Measurements from ENCODE around the gene ACP2. TPM values are rescaled to one million over a fixed set of nuclear protein-coding genes. Genes with fewer than 3 reads are reported as not detected.

ACP2 gene
- total and polyA plus RNA-seq, 9 of the 15 experiments (the other 6 are each of a cell fraction or from before 2014, with no cell fraction given): 1.9 to 20.0 (median 11.6) TPM

GRCh38 chr11:47269002-47269828, 20.6 kb upstream of the ACP2 start (continued):
- TF ChIP-seq NR2C1 (IDR thresholded peaks at IDR 0.05): peak; percentile 55; the same call in 1 of the 2 replicates
- TF ChIP-seq NR2C1 (tag; IDR thresholded peaks at IDR 0.05): no peak
- TF ChIP-seq ERF (CRISPR knock-in tag; IDR thresholded peaks at IDR 0.05): peak; percentile 94
- peak; percentile 100 for TF ChIP-seq ATF7 (IDR thresholded peaks at IDR 0.05)
- 0 out of 3 replicates have a peak, but pooled peaks of 1 of the 2 experiments have one; percentile 67 for TF ChIP-seq CBX3 (IDR thresholded peaks at IDR 0.05; ENCODE audit: borderline replicate concordance in 1 of 2, low read length in 2 of 2)
- TF ChIP-seq ZNF668 (CRISPR knock-in tag; IDR thresholded peaks at IDR 0.05): 0 out of 2 replicates have a peak, but pooled peaks have one; percentile 26
- TF ChIP-seq POLR2H (tag; IDR thresholded peaks at IDR 0.05; ENCODE audit: low read depth): peak; percentile 54; the same call in 1 of the 2 replicates
- TF ChIP-seq BDP1 (IDR thresholded peaks at IDR 0.05; ENCODE audit: insufficient read depth, insufficient read length): no peak
- TF ChIP-seq SIN3A (IDR thresholded peaks at IDR 0.05; ENCODE audit: borderline replicate concordance in 2 of 2, control insufficient read depth in 1 of 2, low read depth in 2 of 2, low read length in 2 of 2): peak in 1 of 2 experiments; percentile 18; a peak in 2 of 4 replicates
- TF ChIP-seq POLR2B (IDR thresholded peaks at IDR 0.05; ENCODE audit: low read depth, partially characterized antibody): peak; percentile 56
- peak; percentile 81 for TF ChIP-seq TARDBP (IDR thresholded peaks at IDR 0.05)
- peak; percentile 78 for TF ChIP-seq MAX (CRISPR knock-in tag; IDR thresholded peaks at IDR 0.05)
- TF ChIP-seq ZBTB26 (CRISPR knock-in tag; IDR thresholded peaks at IDR 0.05): peak; percentile 22; the same call in 1 of the 2 replicates
- TF ChIP-seq ZNF717 (CRISPR knock-in tag; IDR thresholded peaks at IDR 0.05): no peak
- TF ChIP-seq GABPB1 (CRISPR knock-in tag; IDR thresholded peaks at IDR 0.05): peak; percentile 58; the same call in 1 of the 2 replicates
- peak in 1 of 2 experiments; percentile 88; a peak in 2 of 4 replicates for TF ChIP-seq SRF (CRISPR knock-in tag; IDR thresholded peaks at IDR 0.05)
- 0 out of 2 replicates have a peak, but pooled peaks have one; percentile 59 for TF ChIP-seq E2F5 (CRISPR knock-in tag; IDR thresholded peaks at IDR 0.05)
- TF ChIP-seq ZNF134 (CRISPR knock-in tag; conservative IDR thresholded peaks at IDR 0.05): no peak

Measured in K562 (cell line).